ENCODE results near the gene EPN3. TPM values are rescaled to one million over a fixed set of nuclear protein-coding genes. Genes with fewer than 3 reads are reported as not detected.

Gene EPN3
- total RNA-seq, 4 donors from 2014 or later, result 0.30 to 41.1 TPM; not detected in 2

GRCh38 chr17:50561746-50562141 is 29.2 kb downstream of the EPN3 start:
- H3K27ac ChIP-seq, result no peak overlapping the region
- H3K27me3 ChIP-seq, result peaks cover 0 to 12% of the 10 kb centered on the region in 2 donors
- intact Hi-C loops (cut with DNase I; ENCODE audit: low total_unique reads), result no loop called here
- DNase-seq, result no peak
- no peaks in the 10 kb centered on the region for H3K9me3 ChIP-seq
- H3K36me3 ChIP-seq, result no peaks in the 10 kb centered on the region
- TF ChIP-seq, protein P1, sequence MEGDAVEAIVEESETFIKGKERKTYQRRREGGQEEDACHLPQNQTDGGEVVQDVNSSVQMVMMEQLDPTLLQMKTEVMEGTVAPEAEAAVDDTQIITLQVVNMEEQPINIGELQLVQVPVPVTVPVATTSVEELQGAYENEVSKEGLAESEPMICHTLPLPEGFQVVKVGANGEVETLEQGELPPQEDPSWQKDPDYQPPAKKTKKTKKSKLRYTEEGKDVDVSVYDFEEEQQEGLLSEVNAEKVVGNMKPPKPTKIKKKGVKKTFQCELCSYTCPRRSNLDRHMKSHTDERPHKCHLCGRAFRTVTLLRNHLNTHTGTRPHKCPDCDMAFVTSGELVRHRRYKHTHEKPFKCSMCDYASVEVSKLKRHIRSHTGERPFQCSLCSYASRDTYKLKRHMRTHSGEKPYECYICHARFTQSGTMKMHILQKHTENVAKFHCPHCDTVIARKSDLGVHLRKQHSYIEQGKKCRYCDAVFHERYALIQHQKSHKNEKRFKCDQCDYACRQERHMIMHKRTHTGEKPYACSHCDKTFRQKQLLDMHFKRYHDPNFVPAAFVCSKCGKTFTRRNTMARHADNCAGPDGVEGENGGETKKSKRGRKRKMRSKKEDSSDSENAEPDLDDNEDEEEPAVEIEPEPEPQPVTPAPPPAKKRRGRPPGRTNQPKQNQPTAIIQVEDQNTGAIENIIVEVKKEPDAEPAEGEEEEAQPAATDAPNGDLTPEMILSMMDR (IDR thresholded peaks at IDR 0.05), result no peak
- no peak for TF ChIP-seq POLR2A (IDR thresholded peaks at IDR 0.05)
- H3K4me3 ChIP-seq, result peak overlapping the region; percentile 32 to 48
- peaks cover 0 to 44% of the 10 kb centered on the region in 2 donors for H3K4me1 ChIP-seq

- Histone ChIP-seq H3K27me3 (peaks cover 0 to 12% of the 10 kb centered on the region in 2 donors), H3K27ac (peak overlapping the region in 1 of 2 donors; percentile 17), H3K4me1 (peaks cover 0 to 44% of the 10 kb centered on the region in 2 donors), H3K9me3 (no peaks in the 10 kb centered on the region), H3K4me3 (no peak overlapping the region), H3K36me3 (no peaks in the 10 kb centered on the region)
- TF ChIP-seq POLR2A (IDR thresholded peaks at IDR 0.05), result no peak
- TF ChIP-seq, protein P1 (IDR thresholded peaks at IDR 0.05), result no peak
- intact Hi-C loops (cut with DNase I; ENCODE audit: low total_unique reads), result no loop called here
- DNase-seq, result no peak
Measured at GRCh38 chr17:50562242-50563091, 29.9 kb downstream of the EPN3 start.

GRCh38 chr17:50563092-50563511 is 30.6 kb downstream of the EPN3 start:
- Histone ChIP-seq H3K36me3 (no peaks in the 10 kb centered on the region), H3K4me1 (peaks cover 0 to 44% of the 10 kb centered on the region in 2 donors), H3K9me3 (no peaks in the 10 kb centered on the region), H3K27me3 (peaks cover 0 to 12% of the 10 kb centered on the region in 2 donors), H3K4me3 (no peak overlapping the region), H3K27ac (peak overlapping the region in 1 of 2 donors; percentile 85)
- no peak for TF ChIP-seq POLR2A (IDR thresholded peaks at IDR 0.05)
- TF ChIP-seq, protein P1 (IDR thresholded peaks at IDR 0.05), result no peak
- intact Hi-C loops (cut with DNase I; ENCODE audit: low total_unique reads), result no loop called here
- no peak for DNase-seq

DNA sequence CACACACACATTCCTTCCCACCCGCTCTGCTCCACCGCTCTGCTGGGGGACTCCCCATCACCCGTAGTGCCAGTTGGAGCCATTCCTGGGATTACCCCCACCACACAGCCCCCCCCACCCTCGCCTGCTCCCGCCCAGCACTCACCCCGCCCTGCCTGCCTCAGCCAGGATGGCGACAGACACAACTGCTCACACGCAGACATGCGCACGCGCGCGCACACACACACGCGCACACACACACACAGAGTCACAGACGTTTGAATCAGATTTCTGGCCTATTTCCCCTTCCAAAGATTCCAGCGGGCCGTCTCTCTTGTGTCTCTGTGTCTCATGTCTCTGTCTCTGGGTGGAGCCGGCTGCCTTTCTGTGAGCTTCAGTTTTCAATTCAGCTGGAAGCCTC is 32.4 kb downstream of the EPN3 start:
- intact Hi-C loops (cut with DNase I; ENCODE audit: low total_unique reads), result no loop called here
- DNase-seq, result peak; percentile 84 to 89
- Histone ChIP-seq H3K27ac (peak overlapping the region; percentile 71 to 85), H3K4me1 (peaks cover 0 to 30% of the 10 kb centered on the region in 2 donors), H3K36me3 (no peaks in the 10 kb centered on the region), H3K4me3 (no peak overlapping the region), H3K27me3 (peaks cover 0 to 12% of the 10 kb centered on the region in 2 donors), H3K9me3 (no peaks in the 10 kb centered on the region)
- TF ChIP-seq, protein P1 (IDR thresholded peaks at IDR 0.05), result no peak
- no peak for TF ChIP-seq POLR2A (IDR thresholded peaks at IDR 0.05)

Data from uterus (tissue), 4 donors.